ENCODE results near the gene BUD13.

BUD13 gene

DNA sequence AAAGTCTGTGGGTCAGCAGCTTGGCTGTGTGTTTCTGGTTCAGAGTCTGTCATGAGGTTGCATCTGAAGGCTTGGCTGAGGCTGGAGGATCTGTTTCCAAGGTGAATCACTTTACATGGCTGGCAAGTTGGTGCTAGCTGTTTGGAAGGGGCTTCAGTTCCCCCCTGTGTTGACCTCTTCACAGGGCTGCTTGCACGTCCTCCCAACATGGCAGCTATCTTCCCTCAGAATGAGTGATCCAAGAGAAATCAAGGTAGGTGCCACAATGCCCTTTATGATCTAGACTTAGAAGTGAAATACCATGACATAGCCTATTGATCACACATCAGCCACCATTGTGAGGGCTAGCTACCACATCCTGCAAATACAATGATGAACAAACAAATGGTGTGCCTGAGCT, 40.4 kb upstream of the BUD13 start:
- Histone ChIP-seq H3K4me3 (replicated peaks; ENCODE audit: insufficient read depth, low read length) (no peak overlapping the region), H3K27me3 (ENCODE audit: insufficient read depth, poor library complexity, severe bottlenecking) (no peaks in the 10 kb centered on the region), H3K27ac (replicated peaks) (no peak overlapping the region)
- no peak for DNase-seq (ENCODE audit: low read depth in 1 of 2, low spot score in 1 of 2)
- TF ChIP-seq, protein P1, sequence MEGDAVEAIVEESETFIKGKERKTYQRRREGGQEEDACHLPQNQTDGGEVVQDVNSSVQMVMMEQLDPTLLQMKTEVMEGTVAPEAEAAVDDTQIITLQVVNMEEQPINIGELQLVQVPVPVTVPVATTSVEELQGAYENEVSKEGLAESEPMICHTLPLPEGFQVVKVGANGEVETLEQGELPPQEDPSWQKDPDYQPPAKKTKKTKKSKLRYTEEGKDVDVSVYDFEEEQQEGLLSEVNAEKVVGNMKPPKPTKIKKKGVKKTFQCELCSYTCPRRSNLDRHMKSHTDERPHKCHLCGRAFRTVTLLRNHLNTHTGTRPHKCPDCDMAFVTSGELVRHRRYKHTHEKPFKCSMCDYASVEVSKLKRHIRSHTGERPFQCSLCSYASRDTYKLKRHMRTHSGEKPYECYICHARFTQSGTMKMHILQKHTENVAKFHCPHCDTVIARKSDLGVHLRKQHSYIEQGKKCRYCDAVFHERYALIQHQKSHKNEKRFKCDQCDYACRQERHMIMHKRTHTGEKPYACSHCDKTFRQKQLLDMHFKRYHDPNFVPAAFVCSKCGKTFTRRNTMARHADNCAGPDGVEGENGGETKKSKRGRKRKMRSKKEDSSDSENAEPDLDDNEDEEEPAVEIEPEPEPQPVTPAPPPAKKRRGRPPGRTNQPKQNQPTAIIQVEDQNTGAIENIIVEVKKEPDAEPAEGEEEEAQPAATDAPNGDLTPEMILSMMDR (IDR thresholded peaks at IDR 0.05; ENCODE audit: insufficient read depth, low read length): no peak
- TF ChIP-seq SPI1 (IDR thresholded peaks at IDR 0.05; ENCODE audit: borderline replicate concordance, low read depth) (no peak), POLR2AphosphoS5 (IDR thresholded peaks at IDR 0.05; ENCODE audit: low read depth) (no peak), GABPA (IDR thresholded peaks at IDR 0.05; ENCODE audit: low read depth) (no peak), REST (IDR thresholded peaks at IDR 0.05; ENCODE audit: insufficient replicate concordance, low read depth) (no peak)

DNA sequence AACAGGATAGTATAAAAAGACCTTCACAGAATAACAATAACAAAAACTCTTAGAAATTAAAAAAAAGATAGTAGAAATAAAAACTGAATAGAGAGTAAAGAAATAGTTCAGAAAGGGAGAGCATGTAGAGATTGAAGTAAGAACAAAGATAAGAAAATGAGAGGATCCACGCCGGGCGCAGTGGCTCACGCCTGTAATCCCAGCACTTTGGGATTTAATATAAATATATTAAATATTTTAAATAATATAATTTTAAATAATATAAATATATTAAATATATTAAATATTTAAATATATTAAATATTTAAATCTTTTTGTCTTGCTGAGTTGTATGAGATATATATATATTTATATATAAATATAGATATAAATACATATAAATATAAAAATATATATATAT, 39.3 kb upstream of the BUD13 start:
- TF ChIP-seq REST (IDR thresholded peaks at IDR 0.05; ENCODE audit: insufficient replicate concordance, low read depth): no peak
- no peak for TF ChIP-seq POLR2AphosphoS5 (IDR thresholded peaks at IDR 0.05; ENCODE audit: low read depth)
- TF ChIP-seq, protein P1 (IDR thresholded peaks at IDR 0.05; ENCODE audit: insufficient read depth, low read length): no peak
- TF ChIP-seq GABPA (IDR thresholded peaks at IDR 0.05; ENCODE audit: low read depth): no peak
- Histone ChIP-seq H3K4me3 (replicated peaks; ENCODE audit: insufficient read depth, low read length) (no peak overlapping the region), H3K27ac (replicated peaks) (no peak overlapping the region), H3K27me3 (ENCODE audit: insufficient read depth, poor library complexity, severe bottlenecking) (no peaks in the 10 kb centered on the region)
- no peak for DNase-seq (ENCODE audit: low read depth in 1 of 2, low spot score in 1 of 2)

GRCh38 chr11:116811194-116811593, 38.4 kb upstream of the BUD13 start:
- H3K4me3 ChIP-seq (replicated peaks; ENCODE audit: insufficient read depth, low read length): no peak overlapping the region
- no peak for TF ChIP-seq GABPA (IDR thresholded peaks at IDR 0.05; ENCODE audit: low read depth)
- no peak for TF ChIP-seq POLR2AphosphoS5 (IDR thresholded peaks at IDR 0.05; ENCODE audit: low read depth)
- no peak for TF ChIP-seq REST (IDR thresholded peaks at IDR 0.05; ENCODE audit: insufficient replicate concordance, low read depth)
- TF ChIP-seq, protein P1 (IDR thresholded peaks at IDR 0.05; ENCODE audit: insufficient read depth, low read length): no peak
- no peak for TF ChIP-seq SPI1 (IDR thresholded peaks at IDR 0.05; ENCODE audit: borderline replicate concordance, low read depth)
- no peak for DNase-seq (ENCODE audit: low read depth in 1 of 2, low spot score in 1 of 2)
- no peak overlapping the region for H3K27ac ChIP-seq (replicated peaks)
- H3K27me3 ChIP-seq (ENCODE audit: insufficient read depth, poor library complexity, severe bottlenecking): no peaks in the 10 kb centered on the region
